Measurements from ENCODE around the gene TASOR2. TPM values are rescaled to one million over a fixed set of nuclear protein-coding genes. Genes with fewer than 3 reads are reported as not detected.

Gene TASOR2, protein sequence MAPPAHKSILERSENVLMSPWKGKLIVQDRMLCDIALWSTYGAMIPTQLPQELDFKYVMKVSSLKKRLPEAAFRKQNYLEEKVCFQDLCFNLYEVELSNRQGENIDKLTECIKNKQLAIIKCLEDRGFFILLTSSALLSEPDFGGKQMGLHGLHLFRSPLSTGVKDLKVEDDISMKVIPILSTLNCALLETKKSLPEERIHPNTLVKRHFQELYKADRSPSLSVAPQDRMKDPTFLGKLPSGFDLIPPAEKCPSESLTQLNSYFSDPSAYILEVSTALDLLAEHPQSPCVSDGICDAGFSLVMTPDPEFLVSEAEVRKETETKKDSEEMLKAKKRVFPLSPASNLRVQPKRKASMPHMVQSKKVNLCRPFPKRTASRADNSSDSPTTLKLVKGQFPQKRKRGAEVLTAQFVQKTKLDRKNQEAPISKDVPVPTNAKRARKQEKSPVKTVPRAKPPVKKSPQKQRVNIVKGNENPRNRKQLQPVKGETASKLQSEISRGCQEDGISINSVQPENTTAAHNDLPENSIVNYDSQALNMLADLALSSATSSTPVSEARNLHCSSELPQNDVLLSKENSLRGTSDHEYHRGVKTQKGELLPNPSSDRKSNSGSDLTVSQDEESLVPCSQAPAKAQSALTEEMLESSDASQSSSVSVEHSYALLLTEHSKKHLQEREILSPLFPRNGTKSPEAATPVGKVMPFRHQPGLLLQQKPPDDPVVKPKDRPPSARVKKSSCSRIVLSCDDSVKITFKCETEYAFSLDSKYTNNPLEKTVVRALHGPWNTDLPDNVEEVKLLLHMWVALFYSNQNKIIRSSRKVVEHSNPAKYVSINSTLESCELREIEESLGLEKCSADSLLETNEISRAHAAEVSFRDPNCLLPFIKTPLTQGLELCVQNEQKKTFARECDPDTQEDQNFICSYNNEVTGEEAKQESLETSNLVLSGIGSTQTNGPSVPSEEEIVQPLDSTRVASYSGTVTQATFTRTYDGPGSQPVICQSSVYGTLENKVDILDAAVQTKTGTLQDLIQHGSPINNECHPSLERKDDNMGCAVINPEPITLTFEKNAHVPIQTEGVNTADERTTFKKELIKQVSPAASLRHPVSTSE (N-terminal part only)
- polyA plus RNA-seq (2013, experiment 1 of 2) = 31.4 TPM
- 32.2 TPM for polyA plus RNA-seq (2013, experiment 2 of 2)

DNA sequence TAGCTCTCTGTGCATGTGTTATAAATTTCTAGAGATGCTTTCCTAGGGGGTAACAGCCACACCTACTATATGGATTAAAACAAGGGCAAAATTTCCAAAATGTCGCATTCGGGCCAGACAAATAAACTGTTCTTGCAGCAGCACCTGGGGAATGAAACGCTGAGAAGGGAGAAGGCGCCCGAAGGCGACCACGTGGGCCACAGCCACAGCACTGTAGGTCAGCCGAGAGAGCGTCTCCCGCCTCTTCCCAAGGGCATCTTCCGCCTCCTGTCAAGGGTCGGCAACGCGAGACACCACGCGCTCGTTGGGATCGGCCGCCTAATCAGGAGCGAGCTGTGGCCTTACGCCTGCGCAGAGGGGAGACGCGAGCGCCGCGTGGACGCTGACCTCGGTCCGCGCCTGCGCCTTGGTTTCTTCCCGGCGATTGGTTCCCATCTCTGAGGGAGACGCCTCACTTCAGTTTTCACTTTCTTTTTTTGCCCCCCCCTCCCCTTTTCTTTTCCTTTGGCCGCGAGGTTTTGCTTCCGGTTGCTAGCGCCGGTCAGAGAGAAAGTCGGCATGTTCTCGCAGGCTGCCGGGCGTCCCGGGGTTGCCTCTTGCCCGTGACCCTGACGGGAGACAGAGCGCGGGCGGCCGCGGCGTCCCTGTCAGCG lies at the start of gene TASOR2:
Gene TASOR2 (plus strand): TSS at position 521 of the 653 bp plus-strand sequence. CDS start 35,805 bp downstream, outside the sequence.
- peak; percentile 99 for DNase-seq
- Histone ChIP-seq H3K4ac (ENCODE audit: low read depth, low read length) (peak within 1 kb of the TSS; percentile 84), H3K79me2 (ENCODE audit: control insufficient read depth, insufficient read depth, low read length) (peaks cover 29% of the 10 kb centered on the region), H4K5ac (ENCODE audit: low read length) (no peak within 1 kb of the TSS), H3K27me3 (ENCODE audit: insufficient read depth, low read length, poor library complexity) (no peaks in the 10 kb centered on the region), H3K36me3 (ENCODE audit: control insufficient read depth, insufficient read depth, low read length) (no peaks in the 10 kb centered on the region), H3K79me1 (ENCODE audit: low read length) (peaks cover 2% of the 10 kb centered on the region), H3K4me1 (ENCODE audit: control insufficient read depth, low read depth, low read length) (no peaks in the 10 kb centered on the region), H2AK5ac (ENCODE audit: low read length) (no peak within 1 kb of the TSS), H3K27ac (ENCODE audit: low read depth, low read length) (peak within 1 kb of the TSS; percentile 76), H2BK15ac (replicated peaks; ENCODE audit: low read depth) (no peak within 1 kb of the TSS), H3K4me2 (ENCODE audit: low read length) (peak within 1 kb of the TSS; percentile 91), H3K56ac (ENCODE audit: low read length) (peak within 1 kb of the TSS; percentile 83), H3K18ac (ENCODE audit: low read length) (peak within 1 kb of the TSS; percentile 65), H3K4me3 (ENCODE audit: low read length) (peak within 1 kb of the TSS; percentile 90), H4K8ac (ENCODE audit: low read depth, low read length) (no peak within 1 kb of the TSS), H2BK5ac (ENCODE audit: low read length) (no peak within 1 kb of the TSS), H2BK120ac (ENCODE audit: low read depth, low read length) (no peak within 1 kb of the TSS), H3K9ac (ENCODE audit: low read length) (peak within 1 kb of the TSS; percentile 76), H3K23ac (ENCODE audit: low read length) (peak within 1 kb of the TSS; percentile 54)
- WGBS (ENCODE audit: extremely low coverage, insufficient coverage, low lambda C conversion rate) = no CpG with 5 or more reads among the region's 54 CpGs

DNA sequence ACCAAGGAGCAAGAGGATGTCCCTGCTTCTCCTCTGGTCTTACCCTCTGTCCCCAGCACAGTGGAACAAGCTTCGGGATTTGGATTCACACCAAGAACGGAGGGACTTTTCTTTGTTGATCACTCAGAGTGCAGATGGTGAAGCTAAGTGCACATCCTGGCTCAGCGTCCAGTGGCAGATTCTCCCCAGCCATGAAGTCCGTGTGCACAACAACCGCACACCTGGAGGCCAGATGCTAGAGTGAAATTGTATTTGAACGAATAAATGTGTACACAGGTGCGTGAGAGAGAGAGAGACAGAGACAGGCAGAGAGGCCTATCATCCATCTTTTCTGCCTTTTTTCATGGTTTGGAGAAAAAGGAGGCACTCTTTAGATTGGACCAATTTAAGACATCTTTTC lies 49.7 kb upstream of the TASOR2 start:
- Histone ChIP-seq H3K56ac (ENCODE audit: low read length) (no peak overlapping the region), H3K4me2 (ENCODE audit: low read length) (no peak overlapping the region), H2AK5ac (ENCODE audit: low read length) (no peak overlapping the region), H3K27ac (ENCODE audit: low read depth, low read length) (no peak overlapping the region), H3K79me2 (ENCODE audit: control insufficient read depth, insufficient read depth, low read length) (no peaks in the 10 kb centered on the region), H4K5ac (ENCODE audit: low read length) (no peak overlapping the region), H3K18ac (ENCODE audit: low read length) (no peak overlapping the region), H2BK15ac (replicated peaks; ENCODE audit: low read depth) (no peak overlapping the region), H4K8ac (ENCODE audit: low read depth, low read length) (no peak overlapping the region), H3K23ac (ENCODE audit: low read length) (no peak overlapping the region), H3K4me3 (ENCODE audit: low read length) (no peak overlapping the region), H3K27me3 (ENCODE audit: insufficient read depth, low read length, poor library complexity) (no peaks in the 10 kb centered on the region), H3K9ac (ENCODE audit: low read length) (no peak overlapping the region), H3K4me1 (ENCODE audit: control insufficient read depth, low read depth, low read length) (no peaks in the 10 kb centered on the region), H3K4ac (ENCODE audit: low read depth, low read length) (no peak overlapping the region), H2BK5ac (ENCODE audit: low read length) (no peak overlapping the region), H3K79me1 (ENCODE audit: low read length) (no peaks in the 10 kb centered on the region), H2BK120ac (ENCODE audit: low read depth, low read length) (no peak overlapping the region), H3K36me3 (ENCODE audit: control insufficient read depth, insufficient read depth, low read length) (no peaks in the 10 kb centered on the region)
- WGBS (ENCODE audit: extremely low coverage, insufficient coverage, low lambda C conversion rate) = no CpG with 5 or more reads among the region's 7 CpGs
- no peak for DNase-seq

DNA sequence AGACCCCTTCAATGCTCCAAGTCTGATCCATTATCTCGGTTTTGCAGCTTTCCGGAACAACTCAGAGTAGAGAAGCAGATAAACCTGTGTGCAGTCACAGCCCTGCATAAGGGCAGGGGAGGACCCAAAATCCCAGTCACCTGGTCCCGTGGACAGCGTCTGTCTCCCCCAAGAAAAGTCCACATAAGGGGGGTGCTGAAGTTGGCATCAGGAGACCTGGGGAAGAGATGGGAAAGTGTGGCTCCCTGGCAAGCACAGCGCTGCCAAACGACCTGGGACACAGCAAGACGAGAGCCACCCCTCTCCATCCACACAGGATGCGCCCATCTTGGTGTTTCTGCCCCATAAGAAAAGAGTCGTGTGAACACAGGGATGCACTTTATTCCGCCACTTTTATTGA lies 46.1 kb upstream of the TASOR2 start:
- Histone ChIP-seq H2AK5ac (ENCODE audit: low read length) (no peak overlapping the region), H3K4me2 (ENCODE audit: low read length) (no peak overlapping the region), H3K56ac (ENCODE audit: low read length) (no peak overlapping the region), H3K23ac (ENCODE audit: low read length) (no peak overlapping the region), H2BK5ac (ENCODE audit: low read length) (no peak overlapping the region), H3K79me1 (ENCODE audit: low read length) (no peaks in the 10 kb centered on the region), H3K4me3 (ENCODE audit: low read length) (no peak overlapping the region), H4K8ac (ENCODE audit: low read depth, low read length) (no peak overlapping the region), H3K36me3 (ENCODE audit: control insufficient read depth, insufficient read depth, low read length) (no peaks in the 10 kb centered on the region), H3K79me2 (ENCODE audit: control insufficient read depth, insufficient read depth, low read length) (no peaks in the 10 kb centered on the region), H3K4me1 (ENCODE audit: control insufficient read depth, low read depth, low read length) (no peaks in the 10 kb centered on the region), H2BK120ac (ENCODE audit: low read depth, low read length) (no peak overlapping the region), H2BK15ac (replicated peaks; ENCODE audit: low read depth) (no peak overlapping the region), H3K27me3 (ENCODE audit: insufficient read depth, low read length, poor library complexity) (no peaks in the 10 kb centered on the region), H3K27ac (ENCODE audit: low read depth, low read length) (no peak overlapping the region), H4K5ac (ENCODE audit: low read length) (no peak overlapping the region), H3K4ac (ENCODE audit: low read depth, low read length) (no peak overlapping the region), H3K9ac (ENCODE audit: low read length) (no peak overlapping the region), H3K18ac (ENCODE audit: low read length) (no peak overlapping the region)
- no CpG with 5 or more reads among the region's 10 CpGs for WGBS (ENCODE audit: extremely low coverage, insufficient coverage, low lambda C conversion rate)
- DNase-seq = no peak

DNA sequence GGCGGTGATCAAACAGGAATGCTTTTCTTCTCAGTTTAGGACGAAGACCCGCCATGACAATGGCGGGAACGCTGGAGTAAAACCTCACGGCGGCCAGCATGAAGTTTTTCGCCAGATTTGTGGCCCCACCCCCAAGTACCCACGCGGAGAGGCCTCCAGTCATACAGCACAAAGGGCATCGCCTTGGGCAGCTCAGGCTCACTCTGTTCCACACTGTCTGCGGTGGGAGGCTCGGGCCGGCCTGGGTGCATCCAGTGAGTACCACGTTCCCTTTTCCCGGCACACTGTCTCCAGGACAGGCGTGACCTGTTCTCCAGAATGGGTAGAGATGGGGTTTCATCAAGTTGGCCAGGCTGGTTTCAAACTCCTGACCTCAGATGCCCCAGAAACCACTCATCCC lies 45.6 kb upstream of the TASOR2 start:
- Histone ChIP-seq H3K4ac (ENCODE audit: low read depth, low read length) (no peak overlapping the region), H2BK5ac (ENCODE audit: low read length) (no peak overlapping the region), H3K79me1 (ENCODE audit: low read length) (no peaks in the 10 kb centered on the region), H4K5ac (ENCODE audit: low read length) (no peak overlapping the region), H3K4me1 (ENCODE audit: control insufficient read depth, low read depth, low read length) (no peaks in the 10 kb centered on the region), H3K27ac (ENCODE audit: low read depth, low read length) (no peak overlapping the region), H3K4me2 (ENCODE audit: low read length) (no peak overlapping the region), H3K18ac (ENCODE audit: low read length) (no peak overlapping the region), H3K9ac (ENCODE audit: low read length) (no peak overlapping the region), H2BK15ac (replicated peaks; ENCODE audit: low read depth) (no peak overlapping the region), H3K23ac (ENCODE audit: low read length) (no peak overlapping the region), H3K79me2 (ENCODE audit: control insufficient read depth, insufficient read depth, low read length) (no peaks in the 10 kb centered on the region), H3K27me3 (ENCODE audit: insufficient read depth, low read length, poor library complexity) (no peaks in the 10 kb centered on the region), H3K4me3 (ENCODE audit: low read length) (no peak overlapping the region), H2BK120ac (ENCODE audit: low read depth, low read length) (no peak overlapping the region), H4K8ac (ENCODE audit: low read depth, low read length) (no peak overlapping the region), H3K36me3 (ENCODE audit: control insufficient read depth, insufficient read depth, low read length) (no peaks in the 10 kb centered on the region), H3K56ac (ENCODE audit: low read length) (no peak overlapping the region), H2AK5ac (ENCODE audit: low read length) (no peak overlapping the region)
- DNase-seq = no peak
- no CpG with 5 or more reads among the region's 17 CpGs for WGBS (ENCODE audit: extremely low coverage, insufficient coverage, low lambda C conversion rate)

DNA sequence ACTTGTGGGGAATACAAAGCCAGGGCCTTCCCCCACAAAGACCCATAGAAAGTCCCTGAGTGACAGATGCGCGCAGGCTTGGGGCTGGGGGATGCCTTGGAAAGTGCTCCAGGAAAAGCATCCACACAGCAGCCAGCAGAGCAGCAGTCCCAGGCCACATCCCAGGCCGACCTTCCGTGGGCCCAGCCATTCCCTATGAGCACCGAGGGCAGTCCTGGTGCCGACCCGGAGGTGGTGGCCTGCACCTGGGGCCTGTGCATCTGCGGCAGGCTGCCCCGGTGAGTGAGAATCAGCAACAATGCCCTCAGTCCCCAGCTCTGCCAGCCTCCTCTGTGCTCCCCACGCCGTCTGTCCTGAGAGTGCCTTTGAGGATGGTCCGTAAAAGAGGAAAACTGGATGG lies 44.6 kb upstream of the TASOR2 start:
- Histone ChIP-seq H3K18ac (ENCODE audit: low read length) (no peak overlapping the region), H3K4ac (ENCODE audit: low read depth, low read length) (no peak overlapping the region), H2BK120ac (ENCODE audit: low read depth, low read length) (no peak overlapping the region), H3K23ac (ENCODE audit: low read length) (no peak overlapping the region), H3K27me3 (ENCODE audit: insufficient read depth, low read length, poor library complexity) (no peaks in the 10 kb centered on the region), H3K36me3 (ENCODE audit: control insufficient read depth, insufficient read depth, low read length) (no peaks in the 10 kb centered on the region), H2BK15ac (replicated peaks; ENCODE audit: low read depth) (no peak overlapping the region), H2BK5ac (ENCODE audit: low read length) (no peak overlapping the region), H3K56ac (ENCODE audit: low read length) (no peak overlapping the region), H3K79me2 (ENCODE audit: control insufficient read depth, insufficient read depth, low read length) (no peaks in the 10 kb centered on the region), H4K5ac (ENCODE audit: low read length) (no peak overlapping the region), H2AK5ac (ENCODE audit: low read length) (no peak overlapping the region), H3K79me1 (ENCODE audit: low read length) (no peaks in the 10 kb centered on the region), H3K4me3 (ENCODE audit: low read length) (no peak overlapping the region), H3K4me1 (ENCODE audit: control insufficient read depth, low read depth, low read length) (no peaks in the 10 kb centered on the region), H3K27ac (ENCODE audit: low read depth, low read length) (no peak overlapping the region), H3K4me2 (ENCODE audit: low read length) (no peak overlapping the region), H3K9ac (ENCODE audit: low read length) (no peak overlapping the region), H4K8ac (ENCODE audit: low read depth, low read length) (no peak overlapping the region)
- no CpG with 5 or more reads among the region's 12 CpGs for WGBS (ENCODE audit: extremely low coverage, insufficient coverage, low lambda C conversion rate)
- DNase-seq = no peak

Measured in mesendoderm (in vitro differentiated cells).